ENCODE measurements around the gene TSPAN32.

Gene TSPAN32

DNA sequence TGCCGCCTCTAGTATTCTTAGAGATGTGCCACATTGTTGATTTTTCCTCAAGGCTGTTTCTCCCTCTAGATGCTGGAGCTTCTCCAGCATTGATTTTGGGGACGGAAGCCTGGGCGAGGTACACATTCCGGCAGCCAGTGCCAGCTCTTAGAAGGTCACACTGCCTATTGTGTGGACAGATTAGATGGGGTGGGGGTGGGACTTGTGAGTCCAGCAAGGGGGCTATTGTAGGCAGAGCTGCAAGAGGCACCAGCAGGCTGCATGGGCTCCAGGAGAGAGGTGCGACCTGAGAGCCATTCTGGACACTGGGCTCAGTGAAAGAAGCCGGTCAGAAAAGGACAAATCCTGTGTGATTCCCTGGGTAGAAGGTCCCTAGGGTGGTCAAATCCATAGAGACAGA, 12.5 kb upstream of the TSPAN32 start (continued):
- TF ChIP-seq, protein P1, sequence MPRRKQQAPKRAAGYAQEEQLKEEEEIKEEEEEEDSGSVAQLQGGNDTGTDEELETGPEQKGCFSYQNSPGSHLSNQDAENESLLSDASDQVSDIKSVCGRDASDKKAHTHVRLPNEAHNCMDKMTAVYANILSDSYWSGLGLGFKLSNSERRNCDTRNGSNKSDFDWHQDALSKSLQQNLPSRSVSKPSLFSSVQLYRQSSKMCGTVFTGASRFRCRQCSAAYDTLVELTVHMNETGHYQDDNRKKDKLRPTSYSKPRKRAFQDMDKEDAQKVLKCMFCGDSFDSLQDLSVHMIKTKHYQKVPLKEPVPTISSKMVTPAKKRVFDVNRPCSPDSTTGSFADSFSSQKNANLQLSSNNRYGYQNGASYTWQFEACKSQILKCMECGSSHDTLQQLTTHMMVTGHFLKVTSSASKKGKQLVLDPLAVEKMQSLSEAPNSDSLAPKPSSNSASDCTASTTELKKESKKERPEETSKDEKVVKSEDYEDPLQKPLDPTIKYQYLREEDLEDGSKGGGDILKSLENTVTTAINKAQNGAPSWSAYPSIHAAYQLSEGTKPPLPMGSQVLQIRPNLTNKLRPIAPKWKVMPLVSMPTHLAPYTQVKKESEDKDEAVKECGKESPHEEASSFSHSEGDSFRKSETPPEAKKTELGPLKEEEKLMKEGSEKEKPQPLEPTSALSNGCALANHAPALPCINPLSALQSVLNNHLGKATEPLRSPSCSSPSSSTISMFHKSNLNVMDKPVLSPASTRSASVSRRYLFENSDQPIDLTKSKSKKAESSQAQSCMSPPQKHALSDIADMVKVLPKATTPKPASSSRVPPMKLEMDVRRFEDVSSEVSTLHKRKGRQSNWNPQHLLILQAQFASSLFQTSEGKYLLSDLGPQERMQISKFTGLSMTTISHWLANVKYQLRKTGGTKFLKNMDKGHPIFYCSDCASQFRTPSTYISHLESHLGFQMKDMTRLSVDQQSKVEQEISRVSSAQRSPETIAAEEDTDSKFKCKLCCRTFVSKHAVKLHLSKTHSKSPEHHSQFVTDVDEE (CRISPR knock-in tag; IDR thresholded peaks at IDR 0.05) = no peak
- no peak for TF ChIP-seq TOX (CRISPR knock-in tag; IDR thresholded peaks at IDR 0.05; ENCODE audit: borderline replicate concordance)
- TF ChIP-seq ZNF565 (CRISPR knock-in tag; conservative IDR thresholded peaks at IDR 0.05; ENCODE audit: low read depth) = no peak

DNA sequence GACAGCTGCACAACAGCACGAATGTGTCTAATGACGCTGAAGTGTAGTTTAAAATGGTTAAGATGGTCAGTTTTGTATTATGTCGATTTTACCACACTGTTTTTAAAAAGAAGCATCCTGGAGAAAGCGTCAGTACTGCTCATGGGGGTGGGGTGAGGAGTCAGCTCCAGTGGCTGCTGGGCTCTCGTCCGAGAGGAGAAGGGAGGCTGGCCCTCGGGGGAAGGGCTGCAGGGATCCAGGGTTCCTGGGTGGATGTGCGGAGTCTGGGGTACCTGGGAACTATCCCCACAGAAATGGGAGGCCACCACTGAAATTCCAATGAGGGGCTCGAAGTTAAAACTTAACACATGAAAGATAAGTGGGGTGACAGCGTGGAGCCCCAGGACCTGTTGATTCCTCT, 12.0 kb upstream of the TSPAN32 start:
- no peak for ATAC-seq
- TF ChIP-seq ESRRG (CRISPR knock-in tag; IDR thresholded peaks at IDR 0.05) = no peak
- TF ChIP-seq ZNF565 (CRISPR knock-in tag; conservative IDR thresholded peaks at IDR 0.05; ENCODE audit: low read depth) = no peak
- TF ChIP-seq, protein P1 (CRISPR knock-in tag; IDR thresholded peaks at IDR 0.05) = no peak
- TF ChIP-seq TOX (CRISPR knock-in tag; IDR thresholded peaks at IDR 0.05; ENCODE audit: borderline replicate concordance) = no peak
- no peak for TF ChIP-seq ZFP3 (CRISPR knock-in tag; IDR thresholded peaks at IDR 0.05)
- TF ChIP-seq ZFP30 (CRISPR knock-in tag; IDR thresholded peaks at IDR 0.05) = no peak
- TF ChIP-seq RARB (CRISPR knock-in tag; IDR thresholded peaks at IDR 0.05) = no peak
- TF ChIP-seq OSR1 (CRISPR knock-in tag; IDR thresholded peaks at IDR 0.05) = no peak
- no peak for TF ChIP-seq ISL1 (CRISPR knock-in tag; IDR thresholded peaks at IDR 0.05)
- TF ChIP-seq, protein P2, sequence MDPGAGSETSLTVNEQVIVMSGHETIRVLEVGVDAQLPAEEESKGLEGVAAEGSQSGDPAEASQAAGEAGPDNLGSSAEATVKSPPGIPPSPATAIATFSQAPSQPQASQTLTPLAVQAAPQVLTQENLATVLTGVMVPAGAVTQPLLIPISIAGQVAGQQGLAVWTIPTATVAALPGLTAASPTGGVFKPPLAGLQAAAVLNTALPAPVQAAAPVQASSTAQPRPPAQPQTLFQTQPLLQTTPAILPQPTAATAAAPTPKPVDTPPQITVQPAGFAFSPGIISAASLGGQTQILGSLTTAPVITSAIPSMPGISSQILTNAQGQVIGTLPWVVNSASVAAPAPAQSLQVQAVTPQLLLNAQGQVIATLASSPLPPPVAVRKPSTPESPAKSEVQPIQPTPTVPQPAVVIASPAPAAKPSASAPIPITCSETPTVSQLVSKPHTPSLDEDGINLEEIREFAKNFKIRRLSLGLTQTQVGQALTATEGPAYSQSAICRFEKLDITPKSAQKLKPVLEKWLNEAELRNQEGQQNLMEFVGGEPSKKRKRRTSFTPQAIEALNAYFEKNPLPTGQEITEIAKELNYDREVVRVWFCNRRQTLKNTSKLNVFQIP (CRISPR knock-in tag; IDR thresholded peaks at IDR 0.05; ENCODE audit: borderline replicate concordance, low read depth) = no peak
- TF ChIP-seq TCF4 (CRISPR knock-in tag; IDR thresholded peaks at IDR 0.05; ENCODE audit: borderline replicate concordance) = no peak

DNA sequence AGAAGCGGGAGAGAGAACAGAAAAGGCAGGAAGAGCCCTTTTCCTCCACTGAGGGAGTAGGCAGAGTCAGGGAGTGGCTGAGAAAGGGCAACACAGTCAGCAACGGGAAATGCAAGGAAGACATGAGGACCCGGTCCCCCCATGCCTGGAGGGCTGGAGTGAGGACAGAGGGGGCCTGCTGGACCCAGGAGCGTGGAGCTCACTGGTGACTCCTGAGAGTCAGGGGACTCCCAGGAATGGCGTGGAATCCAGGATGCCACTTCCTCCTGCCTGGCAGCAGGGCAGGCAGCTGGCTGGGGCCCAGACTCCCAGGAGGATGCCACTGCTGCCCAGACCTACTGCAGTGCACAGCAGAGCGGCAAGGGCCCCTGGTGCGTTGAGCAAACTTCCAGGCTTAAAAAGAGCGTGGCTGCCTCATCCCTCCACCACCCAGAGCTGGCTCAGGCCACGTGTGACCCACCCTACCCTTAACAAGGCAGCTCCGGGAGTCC, 11.4 kb upstream of the TSPAN32 start:
- TF ChIP-seq RARB (CRISPR knock-in tag; IDR thresholded peaks at IDR 0.05) (no peak), ZC3H10 (CRISPR knock-in tag; IDR thresholded peaks at IDR 0.05) (no peak), CSDC2 (CRISPR knock-in tag; IDR thresholded peaks at IDR 0.05) (no peak), ZNF8 (CRISPR knock-in tag; IDR thresholded peaks at IDR 0.05) (no peak), ZNF565 (CRISPR knock-in tag; conservative IDR thresholded peaks at IDR 0.05; ENCODE audit: low read depth) (no peak), PPARA (CRISPR knock-in tag; IDR thresholded peaks at IDR 0.05; ENCODE audit: borderline replicate concordance) (no peak), ZFP3 (CRISPR knock-in tag; IDR thresholded peaks at IDR 0.05) (no peak), SNAI2 (CRISPR knock-in tag; IDR thresholded peaks at IDR 0.05) (no peak), ZFP30 (CRISPR knock-in tag; IDR thresholded peaks at IDR 0.05) (no peak), OSR1 (CRISPR knock-in tag; IDR thresholded peaks at IDR 0.05) (no peak), TCF4 (CRISPR knock-in tag; IDR thresholded peaks at IDR 0.05; ENCODE audit: borderline replicate concordance) (no peak), ESRRG (CRISPR knock-in tag; IDR thresholded peaks at IDR 0.05) (no peak)
- TF ChIP-seq, protein P2 (CRISPR knock-in tag; IDR thresholded peaks at IDR 0.05; ENCODE audit: borderline replicate concordance, low read depth) = no peak
- TF ChIP-seq, protein P3, sequence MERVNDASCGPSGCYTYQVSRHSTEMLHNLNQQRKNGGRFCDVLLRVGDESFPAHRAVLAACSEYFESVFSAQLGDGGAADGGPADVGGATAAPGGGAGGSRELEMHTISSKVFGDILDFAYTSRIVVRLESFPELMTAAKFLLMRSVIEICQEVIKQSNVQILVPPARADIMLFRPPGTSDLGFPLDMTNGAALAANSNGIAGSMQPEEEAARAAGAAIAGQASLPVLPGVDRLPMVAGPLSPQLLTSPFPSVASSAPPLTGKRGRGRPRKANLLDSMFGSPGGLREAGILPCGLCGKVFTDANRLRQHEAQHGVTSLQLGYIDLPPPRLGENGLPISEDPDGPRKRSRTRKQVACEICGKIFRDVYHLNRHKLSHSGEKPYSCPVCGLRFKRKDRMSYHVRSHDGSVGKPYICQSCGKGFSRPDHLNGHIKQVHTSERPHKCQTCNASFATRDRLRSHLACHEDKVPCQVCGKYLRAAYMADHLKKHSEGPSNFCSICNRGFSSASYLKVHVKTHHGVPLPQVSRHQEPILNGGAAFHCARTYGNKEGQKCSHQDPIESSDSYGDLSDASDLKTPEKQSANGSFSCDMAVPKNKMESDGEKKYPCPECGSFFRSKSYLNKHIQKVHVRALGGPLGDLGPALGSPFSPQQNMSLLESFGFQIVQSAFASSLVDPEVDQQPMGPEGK (CRISPR knock-in tag; IDR thresholded peaks at IDR 0.05; ENCODE audit: borderline replicate concordance) = no peak
- ATAC-seq = peak; percentile 38

All from SK-N-SH treated with all-trans-retinoic acid at 6 μM for 48 hours (cell line).